ENCODE results near the gene KIF21B.

Gene KIF21B

DNA sequence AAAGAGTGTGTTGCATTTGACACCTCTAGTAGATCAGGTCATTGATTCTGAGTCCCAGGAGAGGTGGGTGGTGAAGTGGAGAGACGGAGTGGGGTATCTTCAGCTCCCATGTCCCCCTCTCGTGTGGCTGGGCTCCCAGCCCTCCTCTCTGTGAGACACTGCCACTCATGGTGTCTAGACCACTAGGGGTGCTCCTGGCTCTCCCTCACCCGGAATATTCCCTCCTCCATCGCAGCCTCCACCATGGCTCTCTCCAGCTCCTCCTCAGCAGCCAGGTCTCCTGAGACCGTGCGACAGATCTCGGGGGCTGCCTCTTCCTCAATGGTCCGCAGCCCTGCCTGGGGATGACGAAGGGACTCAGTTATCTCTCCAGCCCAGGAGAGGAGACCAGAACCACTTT lies 20.6 kb upstream of the KIF21B start:
- no peak for DNase-seq

DNA sequence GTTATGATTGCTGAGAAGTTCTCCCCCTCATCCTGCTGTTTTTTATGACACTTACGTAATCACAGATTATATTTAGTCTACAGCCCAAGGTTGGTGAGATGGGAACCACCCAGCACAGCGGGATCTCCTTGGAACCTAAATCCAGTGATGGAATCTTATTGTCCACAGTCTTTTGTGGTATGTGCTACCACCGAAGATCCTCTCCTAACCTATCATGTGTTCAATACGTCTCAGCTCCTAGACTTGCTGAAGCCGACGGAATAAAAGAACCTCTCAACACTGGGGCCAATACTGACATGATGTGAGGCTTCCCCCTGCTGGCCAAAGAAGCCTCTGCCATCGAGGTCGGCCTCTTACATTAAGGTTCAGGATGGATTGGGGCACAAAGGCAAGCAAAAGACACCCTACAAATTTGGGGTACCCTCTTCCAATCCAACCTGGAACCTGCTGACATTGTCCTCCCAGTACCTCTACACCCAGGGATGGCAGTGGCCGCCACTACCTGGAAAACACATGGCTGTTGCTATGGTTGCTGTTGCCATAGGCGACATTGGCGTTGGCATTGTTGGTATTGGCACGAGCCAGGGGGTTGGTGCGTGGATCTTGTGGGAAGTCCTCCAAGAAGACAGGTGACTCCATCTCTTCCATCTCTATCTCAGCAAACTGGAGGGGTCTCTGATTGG lies 19.4 kb upstream of the KIF21B start:
- DNase-seq: no peak

GRCh38 chr1:201041011-201041410 lies 17.5 kb upstream of the KIF21B start:
- DNase-seq: no peak

GRCh38 chr1:201039876-201040275 lies 16.4 kb upstream of the KIF21B start:
- DNase-seq: no peak

DNA sequence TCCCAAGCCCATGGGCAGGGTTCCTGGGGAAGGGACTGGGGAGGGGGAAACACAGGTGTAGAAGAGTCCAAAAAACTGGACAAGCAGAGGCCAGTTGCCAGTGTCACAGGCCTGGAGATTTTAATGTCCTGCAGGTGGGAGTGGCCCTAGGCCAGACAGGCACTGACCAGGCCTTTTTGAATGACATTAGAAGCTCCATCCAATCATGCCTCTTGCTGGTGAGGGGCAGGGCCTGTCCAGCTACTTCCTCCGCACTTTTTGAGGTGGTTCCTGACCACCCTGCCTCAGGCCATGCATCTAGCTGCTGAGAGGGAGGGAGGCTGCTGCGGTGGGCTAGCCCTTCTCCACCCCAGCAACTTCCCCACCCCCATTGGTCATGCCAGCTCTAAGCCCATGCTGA lies 15.9 kb upstream of the KIF21B start:
- no peak for DNase-seq

DNA sequence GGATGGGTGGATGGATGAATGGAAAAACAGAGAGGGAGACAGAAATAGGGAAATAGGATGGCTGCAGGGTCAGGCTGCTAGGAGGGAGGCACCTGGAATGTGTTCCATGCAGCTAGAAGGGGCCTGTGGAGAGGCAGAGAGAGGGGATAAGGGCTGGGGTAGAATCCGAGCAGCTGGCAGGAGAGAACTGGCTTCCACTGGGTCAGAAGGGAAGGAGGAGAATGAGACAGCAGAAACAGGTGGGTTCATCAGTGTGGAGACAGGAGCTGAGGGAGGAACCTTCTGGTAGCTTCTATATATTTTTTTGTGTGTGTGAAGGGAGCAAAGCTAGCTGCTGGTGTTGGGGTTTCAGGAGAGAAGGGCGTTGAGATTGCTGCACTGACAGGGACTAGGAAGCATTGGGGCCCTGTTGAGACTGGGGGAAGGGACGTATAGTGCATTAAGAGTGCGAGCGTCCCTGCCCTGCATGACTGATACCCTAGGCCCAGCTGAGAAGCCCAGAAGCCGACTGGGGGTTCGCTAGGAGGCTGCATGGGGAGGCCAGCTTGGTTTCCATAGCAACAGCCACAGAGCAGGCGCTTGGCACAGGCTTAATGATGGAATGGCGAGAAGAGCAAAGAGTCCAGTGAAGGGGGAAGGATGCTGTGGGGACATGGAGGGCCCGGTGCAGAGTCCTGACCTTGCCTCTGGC lies 14.8 kb upstream of the KIF21B start:
- DNase-seq: no peak

GRCh38 chr1:201036188-201036842 lies 12.8 kb upstream of the KIF21B start:
- no peak for DNase-seq

GRCh38 chr1:201034671-201035070 lies 11.2 kb upstream of the KIF21B start:
- DNase-seq: no peak

DNA sequence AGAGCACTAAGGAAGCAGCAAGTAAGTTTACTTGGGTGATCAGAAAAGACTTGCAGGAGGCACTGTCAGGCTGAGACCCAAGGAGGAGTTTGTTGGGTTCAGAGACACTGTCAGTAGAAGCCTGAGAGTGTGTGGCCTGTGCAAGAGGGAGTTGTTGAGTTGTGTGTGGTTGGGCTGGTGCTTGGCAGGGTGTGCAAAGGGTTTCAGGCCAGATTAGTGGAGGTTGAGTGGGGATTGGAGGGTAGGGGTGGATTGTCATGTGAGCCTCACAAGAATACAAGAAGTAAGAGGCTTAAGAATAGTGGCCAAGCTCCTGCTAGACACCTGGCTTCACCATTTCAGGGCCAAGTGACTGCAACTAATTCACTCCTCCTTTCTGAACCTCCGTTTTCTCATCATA lies 8.9 kb upstream of the KIF21B start:
- DNase-seq: no peak

DNA sequence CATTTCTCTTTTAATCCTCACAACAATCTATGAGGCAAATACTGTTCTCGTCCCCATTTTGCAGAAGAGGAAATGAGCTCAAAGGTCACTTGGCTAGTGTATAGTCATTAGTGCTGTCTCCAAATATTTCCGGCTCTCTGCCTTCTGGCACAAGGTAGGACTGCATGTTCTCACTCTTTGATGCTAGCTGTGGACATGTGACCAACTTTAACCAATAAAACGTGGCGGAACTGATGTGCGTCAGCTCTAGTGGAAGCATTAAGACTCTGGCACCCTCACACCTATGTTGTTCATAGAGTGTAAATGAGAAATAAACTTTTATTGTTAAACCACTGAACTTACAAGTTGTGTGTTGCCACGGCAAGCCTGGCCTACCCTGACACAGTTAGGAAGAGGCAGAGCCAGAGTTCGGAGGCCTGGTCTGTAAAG lies 5.0 kb upstream of the KIF21B start:
- DNase-seq: no peak

GRCh38 chr1:201026836-201027235 lies 3.3 kb upstream of the KIF21B start:
- DNase-seq: peak; percentile 53

GRCh38 chr1:201026234-201026633 lies 2.7 kb upstream of the KIF21B start:
- DNase-seq: no peak

DNA sequence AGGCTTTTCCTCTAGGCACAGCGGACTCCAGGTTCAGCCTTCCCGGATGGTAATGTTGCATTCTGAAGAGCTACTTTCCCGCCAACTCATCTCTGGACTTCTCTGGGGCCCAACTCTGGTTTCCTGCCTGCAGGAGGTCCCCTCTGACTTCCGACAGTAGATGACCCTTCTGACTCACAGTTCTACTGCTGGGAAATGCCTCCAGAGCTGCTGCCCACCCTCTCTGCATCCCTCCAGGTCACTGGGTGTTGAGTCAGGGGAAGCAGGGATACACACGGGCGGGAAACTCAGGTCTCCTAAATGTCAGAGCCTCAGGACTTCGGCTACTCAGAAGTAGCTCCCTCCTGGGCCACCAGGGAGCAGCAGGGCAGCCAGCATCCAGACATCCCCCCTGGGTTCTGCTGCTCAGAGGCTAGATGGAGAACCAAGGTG lies 2.1 kb upstream of the KIF21B start:
- no peak for DNase-seq

- DNase-seq: no peak
Measured at GRCh38 chr1:201024625-201024998, 1.1 kb upstream of the KIF21B start.

DNA sequence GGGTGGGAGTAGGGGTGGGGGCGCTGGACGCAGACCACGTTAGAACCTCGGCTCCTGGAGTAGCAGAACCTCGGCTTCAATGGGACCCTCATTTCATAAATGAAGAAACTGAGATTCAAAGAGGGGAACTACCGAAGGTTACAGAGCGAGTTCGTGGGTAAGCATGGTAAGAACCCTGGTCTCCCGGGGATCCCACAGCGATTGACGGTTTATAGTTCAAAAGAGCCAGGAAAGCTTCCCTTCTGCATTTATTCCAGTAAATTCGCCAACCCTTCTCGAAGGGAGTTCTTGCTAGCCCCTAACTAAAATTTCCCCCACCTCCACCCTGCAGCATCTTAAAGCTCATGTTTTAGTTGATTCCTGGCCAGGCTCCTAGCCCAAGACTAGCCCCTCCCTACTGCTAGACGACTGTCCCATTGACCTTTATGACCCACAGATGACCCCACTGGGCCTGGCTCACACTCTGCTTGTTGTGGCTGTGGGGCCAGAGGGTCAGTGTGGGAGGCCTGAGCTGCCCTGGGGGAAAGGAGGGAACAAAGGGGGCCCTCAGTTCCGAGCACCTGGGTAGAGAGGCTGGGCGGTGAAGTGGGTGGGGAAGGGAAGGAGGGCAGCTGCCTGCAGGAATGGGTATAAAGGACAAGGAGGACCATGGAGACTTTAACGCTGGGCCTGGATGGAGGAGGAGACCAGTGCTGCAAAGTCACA lies 558 bp upstream of the KIF21B start:
- DNase-seq: no peak

- no peak for DNase-seq
Measured at GRCh38 chr1:201022820-201023516, 546 bp downstream of the KIF21B start.

DNA sequence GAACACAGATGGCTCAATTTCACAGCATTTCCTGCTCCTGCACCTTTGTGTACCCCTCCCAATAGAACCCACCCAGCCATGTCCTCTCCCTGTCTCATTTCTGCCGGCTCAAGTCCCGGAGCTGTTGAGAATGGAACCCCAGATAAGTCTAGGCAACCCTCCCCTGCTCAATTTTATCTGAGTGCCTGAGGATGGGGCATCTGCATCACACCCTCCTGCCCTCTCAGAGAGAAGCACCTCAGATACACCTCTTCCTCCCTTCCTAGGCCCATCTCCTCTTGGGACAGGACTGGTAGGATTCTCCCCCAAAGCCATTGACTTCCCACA lies 1.1 kb downstream of the KIF21B start:
- DNase-seq: no peak

DNA sequence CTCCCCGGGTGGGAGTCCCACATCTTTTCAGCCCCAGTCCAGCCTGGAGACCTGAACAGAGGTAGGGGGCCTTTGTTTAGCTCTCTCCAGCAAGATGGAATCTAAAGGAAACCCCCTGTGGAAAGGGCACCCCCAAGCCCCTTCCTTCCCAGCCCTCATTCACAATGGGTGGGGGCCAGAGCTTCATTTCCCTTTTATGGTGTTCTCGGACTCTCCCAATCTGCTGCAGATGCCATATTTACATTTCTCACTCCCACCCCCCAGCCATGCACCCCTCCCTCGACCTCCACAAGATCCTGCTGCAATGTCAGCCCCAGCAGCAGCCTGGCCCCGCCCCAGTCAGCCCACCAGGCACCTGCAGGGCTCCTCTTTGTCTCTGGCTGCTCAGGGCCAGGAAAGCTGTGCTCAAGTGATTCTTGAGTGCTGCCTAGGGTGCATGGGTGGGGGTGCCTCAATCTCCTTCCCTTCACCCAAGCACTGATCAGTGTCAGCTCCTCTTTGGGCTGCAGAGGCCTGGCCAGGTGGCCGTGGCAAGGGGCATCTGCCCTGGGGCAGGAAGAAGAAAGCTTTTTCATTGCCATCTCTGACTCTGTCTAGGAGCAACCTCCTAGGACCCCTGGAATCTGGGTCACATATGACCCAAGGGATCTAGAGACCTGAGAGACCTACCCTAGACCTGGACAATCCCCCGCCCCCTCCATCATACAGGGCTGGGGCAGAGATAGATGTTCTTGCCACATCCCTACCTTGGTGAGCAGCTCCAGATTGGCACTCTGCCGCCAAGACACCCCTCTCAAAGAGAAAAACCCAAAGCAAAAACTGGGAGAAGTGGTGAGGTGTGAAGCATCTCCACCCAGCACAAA lies 1.7 kb downstream of the KIF21B start:
- DNase-seq: no peak

GRCh38 chr1:201020721-201021629 lies 2.5 kb downstream of the KIF21B start:
- no peak for DNase-seq

DNA sequence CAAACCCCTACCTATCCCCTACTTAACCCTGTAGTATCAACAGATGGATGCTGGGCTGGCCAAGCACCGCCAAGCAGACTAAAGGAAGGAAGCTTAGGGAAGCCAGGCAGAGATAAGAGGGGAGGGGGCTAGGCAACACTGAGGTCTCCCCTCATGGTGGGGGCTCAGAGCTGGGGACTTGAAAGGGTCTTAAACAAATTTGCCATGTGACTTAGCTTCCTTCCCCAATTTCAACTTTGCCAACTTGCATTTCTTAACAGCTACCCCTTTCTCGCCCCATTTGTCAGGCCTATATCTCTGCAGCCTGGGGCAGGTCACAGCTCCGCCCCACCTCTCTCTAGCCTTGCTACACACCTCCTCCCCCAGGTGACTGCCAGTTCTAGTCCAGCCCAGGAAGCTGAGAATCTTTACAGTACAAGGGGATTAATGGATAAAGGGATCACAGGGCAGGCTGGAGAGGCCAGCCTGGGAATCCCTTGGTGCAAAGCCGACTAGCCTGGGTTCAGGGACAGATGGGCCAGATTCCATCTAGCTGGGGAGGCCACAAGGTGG lies 3.4 kb downstream of the KIF21B start:
- DNase-seq: no peak

Measured in SIG-M5 (cell line).